GM12891 (cell line): Measurements from ENCODE around the gene DIP2C.
A peak's percentile ranks its signal among the peaks of the same experiment; 100 is the strongest.
"Not testable (repeated sequence)": the region's sequence is repeated elsewhere in the genome, so short reads cannot be mapped to it uniquely, and the experiment has no call there.

Source experiments
- DNase-seq: peaks from one replicate; pipeline ENCODE4 v3.0.0; 2011; ENCODE audit warnings: low spot score; ENCODE audit not compliant: insufficient read length
- FAIRE-seq: peaks from 2 replicates; lab custom pipeline; 2011; peaks lifted over from hg19 to GRCh38; lab: Jason Lieb, UNC
- PAX5 ChIP-seq: IDR thresholded peaks from 2 replicates; pipeline ENCODE4 v1.6.1; 2011; ENCODE audit warnings: low read length, moderate library complexity, mild to moderate bottlenecking; ENCODE audit not compliant: insufficient read depth, severe bottlenecking
- POLR2A ChIP-seq: IDR thresholded peaks from 2 replicates; pipeline ENCODE4 v1.6.1; 2011; ENCODE audit warnings: low read depth, low read length, control low read depth
- POLR2AphosphoS5 ChIP-seq: IDR thresholded peaks from 2 replicates; pipeline ENCODE4 v1.6.1; 2011; ENCODE audit warnings: low read depth, low read length, control low read depth
- POU2F2 ChIP-seq: IDR thresholded peaks from 2 replicates; pipeline ENCODE4 v1.6.1; 2011; ENCODE audit warnings: low read depth, mild to moderate bottlenecking, control low read depth, low read length, moderate library complexity
- SPI1 ChIP-seq: IDR thresholded peaks from 2 replicates; pipeline ENCODE4 v1.6.1; 2011; ENCODE audit warnings: low read depth, low read length, control low read depth
- TAF1 ChIP-seq: IDR thresholded peaks from 2 replicates; pipeline ENCODE4 v1.6.1; 2011; ENCODE audit warnings: low read depth, low read length, control low read depth

Gene DIP2C

DNA sequence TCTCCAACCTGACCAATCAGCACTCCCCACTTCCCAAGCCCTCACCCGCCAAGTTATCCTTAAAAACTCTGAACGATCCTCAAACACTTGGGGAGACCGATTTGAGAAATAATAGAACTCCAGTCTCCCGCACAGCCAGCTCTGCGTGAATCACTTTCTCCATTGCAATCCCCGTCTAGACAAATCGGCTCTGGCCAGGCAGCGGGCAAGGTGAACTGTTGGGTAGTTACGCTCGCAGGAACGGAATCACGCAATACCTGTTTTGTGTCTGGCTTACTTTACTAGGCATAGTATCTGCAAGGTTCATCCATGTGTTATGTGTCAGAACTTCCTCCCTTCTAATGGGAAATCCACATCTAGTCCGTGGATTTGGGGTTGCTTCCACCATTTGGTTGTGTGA, 282.5 kb downstream of the DIP2C start:
- TF ChIP-seq TAF1 = no peak
- TF ChIP-seq POLR2AphosphoS5 = no peak
- TF ChIP-seq SPI1 = no peak
- no peak for TF ChIP-seq POLR2A
- no peak for TF ChIP-seq PAX5
- TF ChIP-seq POU2F2 = no peak
- FAIRE-seq (no peak), DNase-seq (no peak)

DNA sequence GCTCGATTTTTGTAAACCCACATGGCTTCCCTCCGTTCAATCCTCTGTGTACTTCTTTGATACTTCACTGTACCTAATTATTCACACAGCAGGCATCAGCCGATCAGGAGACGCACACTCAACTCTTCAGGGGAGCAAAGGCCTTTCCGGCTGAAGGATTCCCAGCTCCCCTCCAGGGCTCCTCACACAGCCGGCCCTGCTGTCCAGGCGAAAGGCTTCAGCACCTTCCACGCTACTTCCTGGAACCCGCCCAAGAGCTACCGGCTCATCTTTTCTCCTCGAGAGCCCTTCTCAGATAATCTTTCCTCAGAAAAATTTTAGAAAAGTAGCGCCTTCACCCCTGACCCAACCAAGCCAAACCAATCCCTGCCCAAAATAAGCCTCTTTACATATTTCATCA, 283.8 kb downstream of the DIP2C start:
- no peak for DNase-seq
- TF ChIP-seq SPI1 = no peak
- TF ChIP-seq TAF1 = no peak
- no peak for FAIRE-seq

DNA sequence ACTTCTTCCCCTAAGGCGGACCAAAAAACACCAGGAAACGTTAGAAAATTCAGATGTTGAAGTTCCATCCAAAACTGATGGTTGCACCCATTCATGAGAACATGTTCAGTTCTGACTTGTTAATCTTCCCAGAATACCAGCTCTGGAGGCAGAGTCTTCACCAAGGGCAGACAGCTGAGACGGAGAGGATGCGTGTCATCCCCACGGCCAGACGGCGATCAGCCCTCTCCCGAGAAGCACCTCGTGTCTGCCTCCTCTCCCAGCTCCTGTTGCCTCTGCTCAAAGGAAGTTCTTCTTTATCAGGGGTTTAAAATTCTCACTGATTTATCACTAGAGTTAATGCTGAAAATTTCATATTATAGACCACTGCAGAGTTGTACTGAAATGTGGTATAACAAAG, 284.5 kb downstream of the DIP2C start:
- DNase-seq (no peak), FAIRE-seq (no peak)
- TF ChIP-seq SPI1 = no peak
- no peak for TF ChIP-seq TAF1
- no peak for TF ChIP-seq POLR2AphosphoS5
- TF ChIP-seq POLR2A = no peak
- TF ChIP-seq PAX5 = no peak
- TF ChIP-seq POU2F2 = no peak

DNA sequence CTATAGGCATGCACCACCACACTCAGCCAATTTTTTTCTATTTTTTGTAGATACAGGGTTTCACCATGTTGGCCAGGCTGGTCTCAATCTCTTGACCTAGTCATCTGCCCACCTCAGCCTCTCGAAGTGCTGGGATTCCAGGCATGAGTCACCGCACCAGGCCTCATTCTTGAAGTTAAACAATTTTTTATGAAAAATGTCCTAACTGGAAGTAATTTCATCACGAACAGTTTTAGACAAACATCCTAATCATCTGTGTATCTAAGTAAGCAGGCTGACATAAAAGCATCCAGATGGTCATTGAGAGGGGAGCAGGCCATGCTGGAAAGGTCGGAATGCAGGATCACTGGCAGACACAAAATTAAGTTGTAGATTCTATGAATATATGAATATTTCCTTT, 285.1 kb downstream of the DIP2C start:
- DNase-seq (no peak), FAIRE-seq (no peak)
- TF ChIP-seq SPI1 (no peak), POLR2AphosphoS5 (no peak), POLR2A (no peak), PAX5 (no peak)

DNA sequence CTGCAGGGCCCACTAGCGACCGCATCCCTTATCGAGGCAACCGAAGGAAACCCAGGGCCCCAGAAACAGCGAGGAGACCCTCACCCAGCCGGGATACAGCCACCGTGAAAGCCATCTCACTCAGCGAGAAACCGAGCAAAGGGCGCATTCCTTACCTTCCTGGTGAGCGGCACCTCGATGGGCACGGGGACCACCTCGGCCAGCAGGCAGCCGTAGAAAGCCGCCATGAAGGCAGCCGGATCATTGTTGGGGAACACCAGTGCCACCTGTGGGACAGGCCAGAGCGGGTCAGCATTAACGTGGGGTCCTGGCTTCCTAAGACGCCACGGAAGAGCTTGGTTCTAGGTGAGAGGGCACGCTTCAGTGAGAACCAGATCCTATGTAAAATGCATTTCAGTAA, 290.5 kb downstream of the DIP2C start:
- DNase-seq (no peak), FAIRE-seq (no peak)
- TF ChIP-seq POLR2AphosphoS5 (no peak), TAF1 (no peak), PAX5 (no peak), SPI1 (no peak), POLR2A (no peak), POU2F2 (no peak)

GRCh38 chr10:397321-398068, 292.0 kb downstream of the DIP2C start:
- FAIRE-seq = no peak
- DNase-seq = no peak
- TF ChIP-seq PAX5 (peak; percentile 56), TAF1 (no peak)

- FAIRE-seq (no peak), DNase-seq (no peak)
- TF ChIP-seq TAF1 (no peak), POU2F2 (no peak), POLR2AphosphoS5 (no peak), SPI1 (no peak), POLR2A (no peak), PAX5 (no peak)
Observed at GRCh38 chr10:396535-397220, 292.8 kb downstream of the DIP2C start.

GRCh38 chr10:396107-396506, 293.4 kb downstream of the DIP2C start:
- TF ChIP-seq POU2F2 (no peak), POLR2AphosphoS5 (no peak), PAX5 (no peak), TAF1 (no peak), POLR2A (no peak), SPI1 (no peak)
- DNase-seq (no peak), FAIRE-seq (no peak)

- FAIRE-seq (no peak), DNase-seq (no peak)
- TF ChIP-seq POLR2A = no peak
- TF ChIP-seq TAF1 = no peak
- TF ChIP-seq POU2F2 = no peak
- TF ChIP-seq PAX5 = no peak
- no peak for TF ChIP-seq POLR2AphosphoS5
- TF ChIP-seq SPI1 = no peak
Observed at GRCh38 chr10:395665-396064, 293.8 kb downstream of the DIP2C start.

DNA sequence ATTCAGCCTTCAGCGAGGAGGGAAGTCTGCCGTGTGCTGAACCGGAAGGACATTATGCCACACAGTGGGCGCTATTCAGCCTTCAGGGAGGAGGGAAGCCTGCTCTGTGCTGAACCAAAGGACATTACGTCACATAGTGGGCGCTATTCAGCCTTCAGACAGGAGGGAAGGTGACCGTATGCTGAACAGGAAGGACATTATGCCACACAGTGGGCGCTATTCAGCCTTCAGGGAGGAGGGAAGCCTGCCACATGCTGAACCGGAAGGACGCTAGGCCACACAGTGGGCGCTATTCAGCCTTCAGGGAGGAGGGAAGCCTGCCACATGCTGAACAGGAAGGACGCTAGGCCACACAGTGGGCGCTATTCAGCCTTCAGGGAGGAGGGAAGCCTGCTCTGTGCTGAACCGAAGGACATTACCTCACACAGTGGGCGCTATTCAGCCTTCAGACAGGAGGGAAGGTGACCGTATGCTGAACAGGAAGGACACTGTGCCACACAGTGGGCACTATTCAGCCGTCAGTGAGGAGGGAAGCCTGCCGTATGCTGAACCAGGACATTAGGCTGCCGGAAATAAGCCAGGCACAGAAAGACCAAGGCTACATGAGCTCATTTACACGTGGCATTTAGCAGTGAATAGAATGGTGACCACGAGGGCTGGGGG, 294.9 kb downstream of the DIP2C start:
- peak; percentile 23 for FAIRE-seq
- DNase-seq = not testable (repeated sequence)
